A549 (cell line): ENCODE measurements around the gene COL5A2.

Experiments used
- CEBPB ChIP-seq, 2 experiments: fragments of >200 bp in 1 of 2; sonication (Bioruptor Twin) in 1 of 2; formaldehyde crosslinking in 1 of 2; IDR thresholded peaks; 2 replicates each; pipeline ENCODE4 v1.6.1; 2012 to 2016
- ELK1 ChIP-seq: fragments of 150-350 bp; IDR thresholded peaks from 2 replicates; pipeline ENCODE4 v1.6.1; 2014; ENCODE audit warnings: low read depth, mild to moderate bottlenecking, low read length
- HEYL ChIP-seq: fragments of 250-450 bp; sonication (Bioruptor Pico); IDR thresholded peaks from 2 replicates; pipeline ENCODE4 v1.8.0; 2021; ENCODE audit warnings: mild to moderate bottlenecking, moderate library complexity
- POLR2A ChIP-seq: IDR thresholded peaks from 2 replicates; pipeline ENCODE4 v1.6.1; 2012; ENCODE audit warnings: mild to moderate bottlenecking, low read length
- RAD21 ChIP-seq, 2 experiments: fragments of >200 bp in 1 of 2; sonication (Bioruptor Twin) in 1 of 2; formaldehyde crosslinking in 1 of 2; IDR thresholded peaks in 1 of 2; conservative IDR thresholded peaks in 1 of 2; 2 replicates in 1 of 2; 3 replicates in 1 of 2; pipeline ENCODE4 v1.6.1; 2012 to 2018; ENCODE audit warnings: inconsistent platforms in 1 of 2
- RARB ChIP-seq: fragments of 250-450 bp; sonication (Bioruptor Pico); IDR thresholded peaks from 2 replicates; pipeline ENCODE4 v1.8.0; 2021; ENCODE audit warnings: mild to moderate bottlenecking, moderate library complexity
- USF2 ChIP-seq: fragments of 450-650 bp; IDR thresholded peaks from 2 replicates; pipeline ENCODE4 v1.6.1; 2014; ENCODE audit warnings: antibody characterized with exemption
- TF ChIP-seq, protein P1 (sequence below): fragments of >200 bp; sonication (Bioruptor Twin); formaldehyde crosslinking; IDR thresholded peaks from 3 replicates; pipeline ENCODE4 v1.5.1; 2016
- TF ChIP-seq, protein P2 (sequence below): IDR thresholded peaks from 2 replicates; pipeline ENCODE4 v1.6.1; 2012

GRCh38 chr2:189124175-189124574 lies 55.4 kb downstream of the COL5A2 start:
- TF ChIP-seq, protein P1, sequence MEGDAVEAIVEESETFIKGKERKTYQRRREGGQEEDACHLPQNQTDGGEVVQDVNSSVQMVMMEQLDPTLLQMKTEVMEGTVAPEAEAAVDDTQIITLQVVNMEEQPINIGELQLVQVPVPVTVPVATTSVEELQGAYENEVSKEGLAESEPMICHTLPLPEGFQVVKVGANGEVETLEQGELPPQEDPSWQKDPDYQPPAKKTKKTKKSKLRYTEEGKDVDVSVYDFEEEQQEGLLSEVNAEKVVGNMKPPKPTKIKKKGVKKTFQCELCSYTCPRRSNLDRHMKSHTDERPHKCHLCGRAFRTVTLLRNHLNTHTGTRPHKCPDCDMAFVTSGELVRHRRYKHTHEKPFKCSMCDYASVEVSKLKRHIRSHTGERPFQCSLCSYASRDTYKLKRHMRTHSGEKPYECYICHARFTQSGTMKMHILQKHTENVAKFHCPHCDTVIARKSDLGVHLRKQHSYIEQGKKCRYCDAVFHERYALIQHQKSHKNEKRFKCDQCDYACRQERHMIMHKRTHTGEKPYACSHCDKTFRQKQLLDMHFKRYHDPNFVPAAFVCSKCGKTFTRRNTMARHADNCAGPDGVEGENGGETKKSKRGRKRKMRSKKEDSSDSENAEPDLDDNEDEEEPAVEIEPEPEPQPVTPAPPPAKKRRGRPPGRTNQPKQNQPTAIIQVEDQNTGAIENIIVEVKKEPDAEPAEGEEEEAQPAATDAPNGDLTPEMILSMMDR: no peak
- TF ChIP-seq ELK1 (no peak), POLR2A (no peak), USF2 (no peak), RAD21 (conservative IDR thresholded peaks at IDR 0.05 in 1 of 2, IDR thresholded peaks at IDR 0.05 in 1 of 2) (no peak), RARB (CRISPR knock-in tag) (no peak), CEBPB (IDR thresholded peaks at IDR 0.05) (no peak), HEYL (no peak)
- TF ChIP-seq, protein P2, sequence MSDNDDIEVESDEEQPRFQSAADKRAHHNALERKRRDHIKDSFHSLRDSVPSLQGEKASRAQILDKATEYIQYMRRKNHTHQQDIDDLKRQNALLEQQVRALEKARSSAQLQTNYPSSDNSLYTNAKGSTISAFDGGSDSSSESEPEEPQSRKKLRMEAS: no peak; the same call in 1 of the 2 replicates
